Skeletal muscle satellite cell (primary cell): ENCODE measurements around the gene IFT25.

Experiments used
- H3K27me3 ChIP-seq: 2 replicates; pipeline ENCODE4 v1.7.0; 2013; ENCODE audit warnings: low read length; ENCODE audit not compliant: control insufficient read depth, insufficient read depth
- H3K36me3 ChIP-seq: 2 replicates; pipeline ENCODE4 v1.7.0; 2013; ENCODE audit warnings: mild to moderate bottlenecking, control low read depth, low read length; ENCODE audit not compliant: insufficient read depth
- H3K4me1 ChIP-seq: 2 replicates; pipeline ENCODE4 v1.7.0; 2013; ENCODE audit warnings: low read length; ENCODE audit not compliant: control insufficient read depth, insufficient read depth
- H3K4me2 ChIP-seq: 2 replicates; pipeline ENCODE4 v1.7.0; 2013; ENCODE audit warnings: mild to moderate bottlenecking, low read length
- H3K4me3 ChIP-seq: 2 replicates; pipeline ENCODE4 v1.7.0; 2013; ENCODE audit warnings: low read length
- H3K9ac ChIP-seq: 2 replicates; pipeline ENCODE4 v1.7.0; 2013; ENCODE audit warnings: mild to moderate bottlenecking, low read depth, low read length, moderate library complexity
- H3K9me3 ChIP-seq: replicated peaks from 2 replicates; pipeline ENCODE4 v1.7.0; 2013; ENCODE audit warnings: mild to moderate bottlenecking, control low read depth, low read length

The IFT25 gene

DNA sequence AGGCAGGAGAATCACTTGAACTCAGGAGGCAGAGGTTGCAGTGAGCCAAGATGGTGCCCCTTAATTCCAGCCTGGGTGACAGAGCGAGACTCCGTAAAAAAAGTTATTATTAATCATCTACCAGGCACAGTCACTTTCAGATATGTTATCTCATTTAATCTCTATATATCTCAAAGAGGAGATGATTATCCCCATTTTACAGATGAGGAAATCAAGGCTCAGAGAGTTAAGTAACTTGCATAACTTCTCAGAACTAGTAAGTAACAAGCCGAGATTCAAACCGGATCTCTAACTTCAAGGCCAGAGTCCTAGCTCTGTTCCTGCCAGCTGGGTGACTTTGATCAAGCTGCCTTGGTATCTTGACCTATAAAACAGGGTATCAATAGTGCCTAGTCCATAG, 34.1 kb downstream of the IFT25 start:
- H3K4me1 ChIP-seq, result no peaks in the 10 kb centered on the region
- no peaks in the 10 kb centered on the region for H3K9me3 ChIP-seq
- peaks cover 7% of the 10 kb centered on the region for H3K36me3 ChIP-seq
- no peak overlapping the region for H3K4me2 ChIP-seq
- H3K9ac ChIP-seq, result no peak overlapping the region
- no peak overlapping the region for H3K4me3 ChIP-seq
- no peaks in the 10 kb centered on the region for H3K27me3 ChIP-seq

DNA sequence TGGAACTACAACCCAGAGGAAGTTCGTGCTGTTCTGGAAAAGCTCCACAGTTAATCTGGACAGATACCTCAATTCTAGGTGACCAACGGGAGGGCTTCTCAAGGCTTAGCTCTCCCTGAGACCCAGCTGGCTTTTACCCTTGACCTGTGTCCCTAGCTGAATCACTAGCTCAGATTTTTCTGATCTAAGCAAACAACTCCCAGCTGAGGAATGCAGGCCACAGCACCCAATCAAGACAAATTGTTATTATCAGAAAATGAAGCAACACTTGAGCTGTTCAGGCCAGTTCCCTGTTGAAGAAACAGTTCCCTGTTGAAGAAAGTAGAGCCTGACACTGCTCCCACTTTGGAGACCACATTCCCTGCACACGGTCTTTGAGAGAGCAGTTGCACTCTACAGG, 35.6 kb downstream of the IFT25 start:
- H3K4me1 ChIP-seq, result no peaks in the 10 kb centered on the region
- no peak overlapping the region for H3K9ac ChIP-seq
- no peaks in the 10 kb centered on the region for H3K9me3 ChIP-seq
- no peak overlapping the region for H3K4me2 ChIP-seq
- peaks cover 7% of the 10 kb centered on the region for H3K36me3 ChIP-seq
- H3K4me3 ChIP-seq, result no peak overlapping the region
- no peaks in the 10 kb centered on the region for H3K27me3 ChIP-seq

DNA sequence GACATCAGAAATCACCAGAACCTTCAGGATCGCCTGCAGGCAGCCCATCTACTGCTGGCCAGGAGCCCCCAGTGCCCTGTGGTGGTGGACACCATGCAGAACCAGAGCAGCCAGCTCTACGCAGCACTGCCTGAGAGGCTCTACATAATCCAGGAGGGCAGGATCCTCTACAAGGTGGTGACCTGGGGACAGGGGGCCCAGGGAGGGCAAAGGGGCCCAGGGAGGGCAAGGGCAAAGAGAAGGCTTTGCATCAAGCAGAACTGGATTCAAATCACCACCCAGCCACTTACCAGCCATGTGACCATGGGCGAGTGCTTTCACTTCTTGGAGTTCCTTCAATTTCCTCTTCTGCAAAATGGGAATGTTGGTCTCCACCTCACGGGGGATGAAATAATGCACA, 39.4 kb downstream of the IFT25 start:
- Histone ChIP-seq H3K4me1 (no peaks in the 10 kb centered on the region), H3K27me3 (no peaks in the 10 kb centered on the region), H3K36me3 (no peaks in the 10 kb centered on the region), H3K4me3 (no peak overlapping the region), H3K9me3 (no peaks in the 10 kb centered on the region), H3K9ac (no peak overlapping the region), H3K4me2 (no peak overlapping the region)

DNA sequence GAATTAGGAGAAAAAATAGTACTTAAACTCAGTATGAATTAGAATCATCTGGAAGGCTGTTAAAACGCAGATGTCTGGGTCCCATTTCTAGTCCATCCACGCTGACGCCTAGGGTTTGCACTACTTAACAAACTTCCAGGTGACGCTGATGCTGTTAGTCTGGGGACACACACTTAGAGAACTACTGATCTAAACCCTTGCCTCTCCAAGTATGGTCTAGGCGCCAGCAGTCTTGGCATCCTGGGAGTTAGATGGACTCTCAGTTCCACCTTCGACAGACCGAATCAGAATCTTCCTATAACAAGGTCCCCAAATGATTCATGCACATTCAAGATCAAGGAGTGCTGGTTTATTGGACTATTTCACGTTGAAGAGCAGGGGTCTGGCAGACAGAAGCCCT, 40.0 kb downstream of the IFT25 start:
- no peaks in the 10 kb centered on the region for H3K9me3 ChIP-seq
- no peaks in the 10 kb centered on the region for H3K36me3 ChIP-seq
- H3K4me2 ChIP-seq, result no peak overlapping the region
- no peak overlapping the region for H3K9ac ChIP-seq
- H3K27me3 ChIP-seq, result no peaks in the 10 kb centered on the region
- no peak overlapping the region for H3K4me3 ChIP-seq
- no peaks in the 10 kb centered on the region for H3K4me1 ChIP-seq

DNA sequence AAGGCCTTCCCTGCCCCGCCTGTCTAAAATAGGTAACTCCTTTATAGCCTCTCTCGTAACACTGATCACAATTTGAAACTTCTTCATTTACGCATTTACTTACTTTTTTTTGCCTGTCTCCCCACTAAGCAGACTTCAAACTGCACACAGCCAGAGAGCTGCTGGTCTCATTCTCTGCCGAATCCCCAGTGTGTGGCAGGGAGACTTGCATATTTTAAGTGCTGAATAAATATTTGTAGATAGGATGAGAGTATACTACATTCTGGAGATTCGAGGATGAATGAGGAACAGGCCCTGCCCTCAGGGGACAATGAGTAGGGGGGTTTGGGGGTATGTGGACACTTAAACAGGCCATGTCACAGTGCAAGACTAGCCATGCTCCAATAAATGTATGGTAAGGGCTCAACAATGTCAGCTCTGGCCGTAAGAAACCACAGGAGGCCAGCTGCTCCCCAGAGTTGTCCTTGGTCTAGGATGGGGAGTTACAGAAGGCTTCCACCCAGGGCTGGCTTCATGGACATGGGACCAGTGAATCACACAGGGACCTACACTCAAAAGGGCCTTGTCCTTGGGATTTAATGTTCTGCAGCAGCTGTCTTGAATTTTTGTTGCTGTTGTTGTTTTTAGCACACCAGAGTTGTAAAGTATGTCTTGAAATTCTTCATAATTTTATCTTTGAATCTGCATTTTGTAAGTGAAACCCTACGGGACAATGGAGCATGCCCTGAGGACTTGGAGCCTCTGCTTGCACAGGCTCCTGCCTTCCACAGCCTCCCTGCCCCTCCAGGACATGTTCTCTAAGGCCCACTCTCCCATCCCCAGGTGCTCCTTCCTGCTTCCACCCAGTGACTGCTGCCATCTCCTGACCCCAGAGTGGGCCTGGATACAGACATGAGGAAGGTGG, 43.0 kb downstream of the IFT25 start:
- Histone ChIP-seq H3K9me3 (no peaks in the 10 kb centered on the region), H3K4me3 (no peak overlapping the region), H3K9ac (no peak overlapping the region), H3K4me2 (no peak overlapping the region), H3K27me3 (no peaks in the 10 kb centered on the region), H3K4me1 (no peaks in the 10 kb centered on the region), H3K36me3 (no peaks in the 10 kb centered on the region)

DNA sequence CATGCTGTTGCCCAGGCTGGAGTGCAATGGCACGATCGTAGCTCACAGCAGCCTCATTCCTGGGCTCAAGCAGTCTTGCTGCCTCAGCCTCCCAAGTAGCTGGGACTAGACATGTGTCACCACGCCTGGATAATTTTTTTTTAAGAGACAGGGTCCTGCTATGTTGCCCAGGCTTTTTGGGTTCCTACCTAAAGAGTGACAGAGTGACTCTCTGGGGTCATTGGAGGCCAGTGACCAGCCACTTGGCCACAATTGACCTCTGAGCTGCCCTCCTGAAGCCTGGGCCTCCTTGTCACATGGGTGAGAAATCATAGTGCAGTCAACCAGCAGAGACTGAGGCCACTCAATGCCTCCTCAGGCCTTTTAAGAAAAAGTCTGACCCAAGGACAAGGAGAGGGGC, 45.8 kb downstream of the IFT25 start:
- Histone ChIP-seq H3K36me3 (no peaks in the 10 kb centered on the region), H3K9me3 (no peaks in the 10 kb centered on the region), H3K9ac (no peak overlapping the region), H3K4me3 (no peak overlapping the region), H3K4me2 (no peak overlapping the region), H3K4me1 (peaks cover 10% of the 10 kb centered on the region), H3K27me3 (no peaks in the 10 kb centered on the region)

DNA sequence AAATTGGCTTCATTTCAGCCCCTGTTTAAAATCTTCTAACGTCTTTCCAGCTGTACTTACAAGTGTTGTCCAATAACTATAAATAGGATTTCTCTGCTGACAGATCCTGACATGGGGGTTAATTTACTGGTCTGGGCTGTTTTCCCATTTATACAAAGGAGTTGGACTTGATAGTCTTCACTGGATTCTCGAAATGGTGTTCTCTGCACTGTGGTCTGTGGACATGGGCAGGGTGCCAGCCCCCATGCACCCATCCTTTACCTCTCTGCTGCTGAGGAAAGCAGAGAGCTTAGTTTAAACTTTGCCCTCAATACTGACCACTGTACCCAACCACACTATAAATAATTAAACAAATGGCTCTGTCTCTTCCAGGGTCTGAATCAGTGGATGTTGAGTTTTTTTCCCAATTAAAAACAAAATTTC, 46.3 kb downstream of the IFT25 start:
- H3K9me3 ChIP-seq, result no peaks in the 10 kb centered on the region
- H3K4me2 ChIP-seq, result no peak overlapping the region
- H3K9ac ChIP-seq, result no peak overlapping the region
- H3K4me3 ChIP-seq, result no peak overlapping the region
- no peaks in the 10 kb centered on the region for H3K36me3 ChIP-seq
- peaks cover 10% of the 10 kb centered on the region for H3K4me1 ChIP-seq
- no peaks in the 10 kb centered on the region for H3K27me3 ChIP-seq

DNA sequence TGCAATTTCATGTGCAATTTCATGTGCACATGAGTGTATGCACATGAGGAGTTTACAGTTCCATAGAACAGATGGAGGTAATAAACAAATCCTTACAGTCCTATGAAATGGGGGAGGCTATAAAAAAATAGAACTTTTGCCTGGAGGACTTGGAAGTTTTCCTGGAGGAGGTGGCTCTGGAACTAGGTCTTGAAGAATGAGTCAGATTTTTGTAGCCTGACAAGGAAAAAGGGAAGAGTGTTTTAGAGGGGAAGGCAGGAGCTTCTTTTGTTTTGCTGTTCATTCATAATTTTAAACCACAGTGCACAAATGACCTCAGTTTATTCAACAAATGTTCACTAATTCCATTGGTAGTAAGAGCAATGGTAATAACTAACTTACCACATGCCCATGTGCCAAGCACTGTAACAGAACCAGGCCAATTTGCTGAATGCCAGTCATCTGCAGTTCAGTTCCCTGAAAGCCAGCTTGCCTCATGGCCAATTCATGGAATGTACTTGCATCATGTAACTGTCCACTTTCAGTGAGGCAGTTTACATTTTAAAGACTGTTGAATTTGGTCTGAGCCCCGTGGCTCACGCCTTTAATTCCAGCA, 48.8 kb downstream of the IFT25 start:
- H3K9ac ChIP-seq, result no peak overlapping the region
- no peaks in the 10 kb centered on the region for H3K9me3 ChIP-seq
- peaks cover 10% of the 10 kb centered on the region for H3K4me1 ChIP-seq
- no peaks in the 10 kb centered on the region for H3K36me3 ChIP-seq
- no peak overlapping the region for H3K4me3 ChIP-seq
- H3K27me3 ChIP-seq, result no peaks in the 10 kb centered on the region
- H3K4me2 ChIP-seq, result peak overlapping the region; percentile 10

DNA sequence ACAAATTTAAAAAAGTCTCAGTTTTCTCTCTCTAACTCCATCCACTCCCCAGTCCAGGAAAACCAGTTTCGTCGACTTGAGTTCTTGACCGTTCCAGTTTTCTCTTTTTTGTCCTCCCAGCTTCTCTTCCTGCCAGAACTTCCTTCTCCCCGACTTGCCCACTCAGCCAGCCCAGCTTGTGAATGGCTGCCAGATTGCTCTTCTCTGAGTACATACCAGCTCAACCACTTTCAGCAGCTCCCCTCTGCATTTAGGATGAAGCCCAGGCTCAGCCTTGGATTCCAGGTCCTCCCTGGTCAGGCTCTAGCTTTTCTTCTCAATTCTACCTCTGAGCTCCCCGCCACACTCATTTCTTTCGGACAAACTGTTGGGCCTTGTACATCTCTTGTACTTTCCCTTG, 50.1 kb downstream of the IFT25 start:
- Histone ChIP-seq H3K4me2 (no peak overlapping the region), H3K9me3 (no peaks in the 10 kb centered on the region), H3K4me3 (no peak overlapping the region), H3K27me3 (no peaks in the 10 kb centered on the region), H3K36me3 (no peaks in the 10 kb centered on the region), H3K9ac (no peak overlapping the region), H3K4me1 (peaks cover 12% of the 10 kb centered on the region)

DNA sequence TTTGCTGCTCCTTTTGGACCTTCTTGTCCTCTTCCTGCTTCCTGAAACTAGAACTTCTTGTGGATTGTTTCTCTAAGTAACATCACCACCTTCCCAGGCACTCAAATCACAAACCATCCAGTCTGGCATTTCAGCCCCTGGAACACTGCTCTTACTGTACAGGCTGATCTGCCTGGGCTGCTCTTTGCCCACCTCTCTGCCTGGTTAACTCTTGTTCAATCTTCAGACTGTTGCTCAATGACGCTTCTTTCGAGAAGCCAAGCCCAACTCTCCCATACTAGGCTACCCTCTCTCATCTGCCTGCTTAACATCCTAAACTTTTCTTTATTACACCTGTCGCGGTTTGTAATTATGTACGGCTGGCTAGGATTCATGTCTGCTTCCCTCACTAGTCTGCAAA, 50.9 kb downstream of the IFT25 start:
- Histone ChIP-seq H3K9ac (no peak overlapping the region), H3K27me3 (no peaks in the 10 kb centered on the region), H3K4me1 (peaks cover 15% of the 10 kb centered on the region), H3K4me3 (no peak overlapping the region), H3K4me2 (no peak overlapping the region), H3K36me3 (no peaks in the 10 kb centered on the region), H3K9me3 (no peaks in the 10 kb centered on the region)

DNA sequence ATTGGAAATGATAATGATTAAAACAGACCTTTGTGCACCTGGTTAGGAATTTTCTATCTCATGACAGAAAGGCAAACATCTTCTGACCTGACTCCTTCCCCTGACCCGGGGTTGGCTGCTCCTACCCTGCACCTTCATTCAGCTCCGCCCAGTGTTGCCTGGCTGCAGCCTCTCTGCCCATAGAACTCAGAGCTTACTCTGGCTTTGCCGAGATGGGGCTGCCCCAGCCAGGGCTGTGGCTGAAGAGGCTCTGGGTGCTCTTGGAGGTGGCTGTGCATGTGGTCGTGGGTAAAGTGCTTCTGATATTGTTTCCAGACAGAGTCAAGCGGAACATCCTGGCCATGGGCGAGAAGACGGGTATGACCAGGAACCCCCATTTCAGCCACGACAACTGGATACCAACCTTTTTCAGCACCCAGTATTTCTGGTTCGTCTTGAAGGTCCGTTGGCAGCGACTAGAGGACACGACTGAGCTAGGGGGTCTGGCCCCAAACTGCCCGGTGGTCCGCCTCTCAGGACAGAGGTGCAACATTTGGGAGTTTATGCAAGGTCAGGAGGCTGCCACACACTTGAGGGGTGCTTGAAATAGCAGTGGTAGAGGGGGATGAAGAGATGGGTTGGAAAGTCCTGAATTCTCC, 51.4 kb downstream of the IFT25 start, which contains the start of gene DIO1:
Gene DIO1, plus strand, starts transcription at position 189 of the 638 bp plus-strand sequence. Its CDS starts 24 bp downstream, at position 213.
- Histone ChIP-seq H3K27me3 (no peaks in the 10 kb centered on the region), H3K4me1 (peaks cover 17% of the 10 kb centered on the region), H3K9ac (no peak within 1 kb of the TSS), H3K9me3 (no peaks in the 10 kb centered on the region), H3K4me2 (no peak within 1 kb of the TSS), H3K36me3 (no peaks in the 10 kb centered on the region), H3K4me3 (no peak within 1 kb of the TSS)
